ENCODE results near the gene OSTC.

Gene OSTC

DNA sequence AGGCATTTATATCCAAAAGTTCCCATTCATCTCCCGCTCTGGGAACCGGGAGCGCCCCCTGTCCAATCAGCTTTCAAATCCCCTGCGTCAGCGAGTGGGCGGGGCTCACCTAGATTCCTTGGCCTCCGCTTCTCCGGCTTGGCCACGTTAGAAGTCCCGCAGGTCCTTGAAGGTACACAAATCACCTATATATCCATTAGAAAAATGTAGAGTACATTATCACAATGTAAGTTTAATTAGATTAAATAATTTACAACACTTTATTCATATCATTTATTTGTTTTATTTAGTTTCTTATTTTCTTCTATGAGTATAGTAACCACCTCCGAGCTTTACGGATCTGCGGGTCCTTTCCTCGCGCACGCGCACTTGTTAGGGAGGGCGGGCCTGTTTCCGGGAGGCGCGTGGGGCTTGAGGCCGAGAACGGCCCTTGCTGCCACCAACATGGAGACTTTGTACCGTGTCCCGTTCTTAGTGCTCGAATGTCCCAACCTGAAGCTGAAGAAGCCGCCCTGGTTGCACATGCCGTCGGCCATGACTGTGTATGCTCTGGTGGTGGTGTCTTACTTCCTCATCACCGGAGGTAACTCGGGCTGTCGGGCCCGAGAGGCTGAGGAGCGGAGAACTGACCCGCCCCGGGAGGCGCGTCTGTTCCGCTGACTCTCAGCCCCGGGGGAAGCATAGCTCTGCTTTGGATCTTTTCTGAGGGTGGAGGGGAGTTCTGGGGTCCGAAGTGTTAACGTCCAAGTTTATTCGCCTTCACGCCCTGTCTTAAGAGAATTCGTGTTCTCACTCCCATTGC lies at the start of gene OSTC:
Gene OSTC (plus strand): TSS at position 388 of the 802 bp plus-strand sequence. CDS start 57 bp downstream, at position 445.
- FAIRE-seq (no peak), DNase-seq (ENCODE audit: insufficient read length, low spot score) (peak; percentile 82)

DNA sequence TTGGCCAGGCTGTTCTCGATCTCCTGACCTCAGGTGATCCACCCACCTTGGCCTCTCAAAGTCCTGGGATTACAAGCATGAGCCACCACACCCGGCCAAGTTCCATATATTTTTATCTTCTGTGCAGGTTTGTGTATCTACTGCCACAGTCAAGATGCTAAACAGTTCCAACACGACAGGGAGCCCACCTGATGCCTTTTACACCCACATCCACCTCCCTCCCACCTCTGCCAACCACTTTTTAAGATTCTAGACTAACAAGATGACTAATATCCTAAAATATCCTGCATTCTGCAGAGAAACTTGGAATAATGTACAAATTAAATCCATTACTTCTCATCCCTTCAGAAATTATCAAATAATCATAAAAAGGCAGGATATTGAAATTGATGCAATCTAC lies 49.3 kb upstream of the OSTC start:
- FAIRE-seq (no peak), DNase-seq (ENCODE audit: insufficient read length, low spot score) (no peak)

DNA sequence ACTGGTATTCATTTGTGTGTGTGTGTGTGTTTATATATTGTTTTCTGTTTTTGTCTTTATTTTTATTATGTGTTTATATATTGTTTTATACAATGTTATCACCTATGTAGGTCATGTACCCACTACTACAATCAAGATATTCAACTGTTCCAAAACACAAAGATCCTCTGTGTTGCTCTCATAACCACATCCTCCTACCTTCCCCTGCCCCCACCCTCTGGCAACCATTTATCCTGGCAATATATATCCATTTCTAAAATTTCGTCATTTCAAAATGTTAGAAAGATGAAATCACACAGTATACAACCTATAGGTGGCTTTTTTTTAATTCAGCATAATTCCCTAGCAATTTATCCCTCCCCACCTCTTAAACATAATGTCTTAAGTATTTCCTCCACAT lies 48.9 kb upstream of the OSTC start:
- DNase-seq (ENCODE audit: insufficient read length, low spot score): no peak
- FAIRE-seq: no peak

DNA sequence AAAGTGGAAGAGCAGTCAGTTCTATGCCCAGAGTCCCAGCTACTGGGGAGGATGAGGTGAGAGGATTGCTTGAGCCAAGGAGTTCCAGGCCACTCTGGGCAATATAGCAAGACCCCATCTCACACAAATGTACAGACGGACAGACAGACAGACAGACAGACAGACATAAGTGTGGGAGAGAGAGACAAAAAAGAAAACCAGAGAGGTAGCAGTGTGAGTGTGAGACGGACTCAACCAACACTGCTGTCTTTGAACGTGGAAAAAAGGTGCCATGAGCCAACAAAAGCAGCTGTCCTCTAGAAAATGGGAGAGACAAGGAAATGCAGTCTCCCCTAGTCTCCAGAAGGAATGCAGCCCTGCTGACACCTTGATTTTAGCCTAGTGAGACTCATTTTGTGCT lies 48.2 kb upstream of the OSTC start:
- FAIRE-seq: no peak
- no peak for DNase-seq (ENCODE audit: insufficient read length, low spot score)

DNA sequence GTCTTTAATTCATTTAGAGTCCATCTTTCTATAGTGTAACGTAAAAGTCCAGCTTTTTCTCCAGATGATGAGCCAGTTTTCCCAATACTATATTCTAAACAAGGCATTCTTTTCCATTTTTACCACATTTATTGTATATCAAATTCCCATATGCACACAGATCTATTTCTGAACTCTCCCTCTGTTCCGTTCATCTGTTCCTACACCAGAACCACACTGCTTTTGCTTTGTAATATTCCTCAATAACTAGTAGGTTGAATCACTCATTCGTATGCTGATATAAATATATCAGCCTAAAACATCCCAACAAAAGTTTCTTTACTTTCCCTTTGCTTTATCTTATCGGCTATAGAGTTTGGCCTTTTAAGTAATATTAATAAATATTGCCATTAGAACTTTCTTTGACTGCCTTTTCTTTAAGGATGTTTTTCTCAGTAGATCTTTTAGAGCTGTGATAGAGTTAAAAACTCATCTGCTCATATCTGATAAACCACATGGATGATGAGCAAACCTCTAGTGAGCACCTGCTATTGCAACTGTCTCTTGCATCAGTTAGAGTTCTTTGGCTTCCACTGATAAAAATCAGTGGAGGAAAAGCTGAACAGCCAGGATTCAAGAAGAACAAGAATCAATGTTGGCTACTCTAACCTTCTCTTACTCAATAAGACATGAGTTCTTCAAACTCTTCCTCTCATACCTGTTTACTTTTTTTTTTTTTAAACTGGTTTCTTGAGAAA lies 43.2 kb upstream of the OSTC start:
- DNase-seq (ENCODE audit: insufficient read length, low spot score) (no peak), FAIRE-seq (no peak)

DNA sequence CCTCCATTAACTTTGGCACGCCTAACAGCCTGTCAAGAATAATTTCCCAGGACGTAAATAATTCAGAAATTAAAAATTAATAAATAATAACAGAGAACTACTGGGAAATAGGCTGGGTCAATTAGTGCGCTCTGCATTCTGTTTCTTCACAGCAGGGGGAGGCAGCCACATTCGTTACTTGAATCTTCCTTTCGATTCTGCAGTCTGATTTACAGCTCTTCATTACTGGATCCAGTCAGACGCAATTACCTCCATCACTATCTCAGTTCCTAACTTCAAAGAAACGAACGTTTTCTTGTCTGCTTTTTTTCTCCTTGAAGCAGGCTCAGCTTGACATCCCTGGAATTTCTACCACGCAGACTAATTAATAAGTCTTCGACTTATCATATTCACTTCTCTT lies 39.0 kb upstream of the OSTC start:
- DNase-seq (ENCODE audit: insufficient read length, low spot score): no peak
- FAIRE-seq: no peak

DNA sequence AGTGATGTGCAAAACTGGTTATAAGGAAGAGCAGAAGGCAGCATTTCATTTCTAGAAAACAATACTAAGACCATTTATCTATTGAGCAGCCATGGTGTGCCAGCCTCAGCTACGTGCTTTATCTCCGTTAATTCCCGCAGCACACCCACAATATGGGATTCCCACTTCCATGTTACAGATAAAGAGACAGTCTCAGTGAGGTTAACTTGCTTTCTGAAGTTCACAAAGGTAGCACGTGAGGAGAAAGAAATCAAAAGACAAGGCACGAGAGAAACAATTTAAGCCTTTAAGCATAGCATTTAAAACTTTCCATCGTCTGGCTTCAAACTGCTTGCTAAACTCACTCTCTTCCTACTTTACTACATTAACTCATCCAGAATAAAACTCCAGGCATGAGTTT lies 38.0 kb upstream of the OSTC start:
- FAIRE-seq: no peak
- no peak for DNase-seq (ENCODE audit: insufficient read length, low spot score)

DNA sequence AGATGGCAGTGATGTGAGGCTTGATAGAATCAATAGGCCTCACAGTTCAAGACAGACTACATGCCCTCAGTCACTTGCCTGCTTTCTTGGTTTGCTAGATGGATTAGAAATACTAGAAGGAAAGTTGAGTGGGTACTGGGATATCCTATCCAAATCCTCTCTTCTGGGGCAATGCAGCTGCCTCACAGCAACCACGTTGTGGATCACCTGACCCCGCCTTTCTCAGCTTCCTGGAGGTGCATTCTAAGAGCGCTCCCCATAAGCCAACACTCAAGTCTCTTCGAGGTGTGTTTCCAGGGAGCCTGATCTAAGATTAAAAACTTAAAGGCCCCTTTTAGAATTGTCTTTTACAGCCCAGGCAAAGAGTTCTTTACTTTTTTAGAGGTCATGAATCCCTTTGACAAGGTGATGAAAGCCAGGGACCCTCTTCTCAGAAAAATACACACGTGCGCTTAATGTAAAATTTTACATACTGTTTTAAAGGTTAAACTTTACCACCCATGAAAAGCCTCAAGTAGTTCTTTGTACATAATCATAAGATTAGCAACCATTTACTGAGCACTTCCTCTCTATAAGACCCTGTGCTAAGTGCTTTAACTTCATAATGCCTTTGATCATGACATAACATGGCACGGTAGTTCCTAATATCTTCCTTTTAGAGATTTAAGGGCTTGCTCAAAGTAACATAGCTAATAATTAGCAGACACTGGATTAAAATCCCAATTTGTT lies 30.9 kb upstream of the OSTC start:
- DNase-seq (ENCODE audit: insufficient read length, low spot score) (no peak), FAIRE-seq (no peak)

DNA sequence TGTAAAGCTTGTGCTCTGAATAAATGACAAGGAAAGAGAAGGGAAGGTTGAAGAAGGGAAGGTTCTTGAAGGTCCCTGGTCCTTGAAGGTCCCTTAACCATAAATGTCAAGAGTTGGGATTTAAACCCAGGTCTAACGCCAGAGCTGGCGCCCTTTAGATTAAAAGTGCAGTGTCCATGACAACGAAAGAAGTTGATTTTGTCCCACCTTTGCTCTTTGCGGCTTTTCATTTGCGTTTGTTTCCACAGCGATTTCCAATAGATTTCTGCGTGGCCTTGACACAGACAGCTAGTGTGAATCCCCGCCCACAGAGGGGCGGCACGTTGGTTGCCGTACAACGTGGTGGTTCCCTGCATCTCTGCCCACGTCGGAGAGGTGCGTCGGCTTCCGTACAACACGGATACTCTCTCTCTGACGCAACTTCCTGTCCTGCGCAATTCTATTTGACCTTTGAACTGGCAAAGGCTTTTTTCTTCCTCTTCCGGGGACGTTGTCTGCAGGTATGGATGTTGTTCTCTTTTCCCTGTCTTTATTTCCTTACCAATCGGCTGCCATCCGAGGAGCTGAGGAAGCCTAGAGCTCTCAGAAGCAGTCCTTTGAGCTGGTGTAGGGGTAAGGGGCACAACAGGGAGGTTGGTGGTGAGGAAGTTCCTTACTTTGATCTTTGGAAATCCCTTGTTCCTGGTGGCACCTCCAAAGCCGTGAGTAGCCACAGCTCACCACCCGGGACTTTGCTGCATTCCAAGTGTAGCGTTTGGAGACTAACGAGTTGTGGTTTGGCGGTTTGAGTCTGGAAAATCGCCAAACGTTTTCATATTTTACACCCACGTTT lies 30.1 kb upstream of the OSTC start, which contains the start of gene RPL34:
Gene RPL34 (plus strand): TSS at position 476 of the 832 bp plus-strand sequence. CDS start 1,384 bp downstream, outside the sequence.
- DNase-seq (ENCODE audit: insufficient read length, low spot score) (peak; percentile 72), FAIRE-seq (peak; percentile 20)

DNA sequence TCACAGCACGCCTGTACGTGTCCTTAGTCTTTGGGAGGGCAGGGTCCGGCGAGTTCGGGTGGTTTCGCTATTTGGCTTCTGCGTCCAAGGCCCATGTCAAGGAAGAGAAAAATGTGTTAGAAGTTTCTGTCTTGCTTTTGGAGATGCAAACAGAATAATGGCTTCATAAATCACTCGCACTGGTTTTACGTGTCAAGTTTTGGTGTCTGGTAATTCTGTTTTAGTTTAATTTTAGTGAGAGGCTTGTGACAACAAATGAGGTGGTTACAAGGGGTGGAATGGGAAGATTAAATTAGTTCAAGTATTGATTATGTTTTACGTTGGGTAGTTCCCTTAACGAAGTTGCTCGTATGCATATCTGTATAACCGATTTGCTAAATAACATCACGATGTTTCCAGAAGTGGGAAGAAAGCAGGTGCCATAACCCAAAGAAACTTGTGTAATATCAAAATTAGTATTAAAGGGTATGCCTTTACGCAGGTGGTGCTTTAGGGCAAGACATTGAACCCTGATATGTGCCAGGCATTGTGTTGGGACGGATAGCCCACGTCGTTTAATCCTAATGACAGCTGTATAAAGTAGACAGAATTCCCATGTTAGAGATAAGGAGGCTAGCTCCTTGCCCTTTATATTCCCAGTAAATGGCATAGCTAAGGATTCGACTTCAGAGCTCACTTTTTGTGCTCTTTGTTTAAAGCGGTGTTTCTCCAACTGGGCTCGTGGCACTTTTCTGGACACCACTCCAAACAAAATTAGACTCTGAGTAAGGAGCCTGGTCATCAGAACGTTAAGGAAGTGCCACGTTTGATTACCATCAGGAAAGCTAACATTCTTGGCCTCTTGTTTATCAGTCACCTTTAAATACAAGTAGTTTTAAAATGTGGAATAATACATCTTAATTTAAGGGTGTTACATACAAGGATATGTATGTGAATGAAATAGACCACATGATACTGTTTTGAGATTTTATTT lies 29.2 kb upstream of the OSTC start:
- DNase-seq (ENCODE audit: insufficient read length, low spot score) (no peak), FAIRE-seq (no peak)

DNA sequence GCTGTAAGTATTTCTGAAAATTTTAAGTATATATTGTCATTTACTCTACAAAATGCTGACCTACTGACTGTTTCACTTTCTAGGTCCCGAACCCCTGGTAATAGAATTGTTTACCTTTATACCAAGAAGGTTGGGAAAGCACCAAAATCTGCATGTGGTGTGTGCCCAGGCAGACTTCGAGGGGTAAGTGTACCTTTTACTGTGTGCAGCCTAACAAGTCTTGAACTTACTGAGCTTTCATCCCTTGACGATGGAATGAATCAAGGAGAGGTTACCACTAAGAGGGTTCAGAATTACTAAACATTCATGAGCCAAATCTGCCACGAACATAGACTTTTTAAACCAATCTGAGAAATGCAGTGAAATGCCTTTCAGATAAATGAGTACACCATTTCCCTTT lies 28.4 kb upstream of the OSTC start:
- no peak for FAIRE-seq
- no peak for DNase-seq (ENCODE audit: insufficient read length, low spot score)

DNA sequence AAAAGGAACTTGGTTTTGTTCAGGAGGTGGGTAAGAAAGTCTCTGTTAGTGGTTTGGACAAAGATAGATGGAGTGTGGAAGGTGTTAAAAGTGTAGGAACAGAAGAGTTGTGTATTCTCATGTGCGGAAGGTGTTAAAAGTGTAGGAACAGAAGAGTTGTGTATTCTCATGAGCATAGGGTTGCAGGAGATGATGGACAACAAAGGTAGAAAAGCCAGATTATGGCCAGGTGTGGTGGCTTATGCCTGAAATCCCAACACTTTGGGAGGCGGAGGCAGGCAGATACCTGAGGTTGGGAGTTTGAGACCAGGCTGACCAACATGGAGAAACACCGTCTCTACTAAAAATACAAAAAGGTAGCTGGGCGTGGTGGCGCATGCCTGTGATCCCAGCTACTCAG lies 27.6 kb upstream of the OSTC start:
- no peak for FAIRE-seq

DNA sequence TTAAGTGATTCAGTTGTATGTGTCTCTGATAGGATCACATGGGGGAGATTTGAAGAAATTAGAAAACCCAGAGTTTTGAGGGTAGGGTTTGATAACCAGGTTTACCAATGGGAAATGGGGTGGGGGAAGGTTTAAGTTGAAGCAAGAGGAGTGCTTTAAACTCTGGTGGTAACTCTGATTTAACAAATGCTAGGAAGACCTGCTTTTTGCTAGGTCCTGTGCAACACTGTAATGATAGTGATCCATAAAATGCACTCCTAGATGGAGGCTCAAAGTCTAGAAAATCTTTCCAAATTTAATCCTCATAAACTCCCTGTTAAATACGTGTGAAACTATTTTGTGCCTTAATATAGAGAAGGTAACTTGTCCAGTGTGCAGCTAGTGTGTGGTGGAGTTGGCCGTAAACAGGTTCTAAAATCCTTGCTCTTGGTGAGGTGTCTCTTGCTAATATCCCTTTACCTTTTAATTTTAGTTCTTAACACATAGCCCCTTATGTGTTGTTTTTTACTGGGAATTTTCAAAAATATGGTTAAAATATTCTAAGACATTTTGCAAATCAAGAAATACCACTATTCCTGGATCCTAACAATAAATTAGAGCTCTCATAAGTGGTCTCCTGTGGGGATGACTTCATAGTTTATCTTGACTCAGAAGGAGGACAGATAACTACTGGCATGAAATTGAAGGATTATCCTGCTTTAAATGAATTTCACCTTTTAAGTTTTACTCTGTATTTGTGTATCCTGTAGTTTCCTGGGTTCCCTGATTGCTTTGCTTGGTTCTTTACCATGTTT lies 25.9 kb upstream of the OSTC start:
- DNase-seq (ENCODE audit: insufficient read length, low spot score): no peak
- FAIRE-seq: no peak

More for the DNA sequence above, 27.6 kb upstream of the OSTC start:
- DNase-seq (ENCODE audit: insufficient read length, low spot score): no peak

DNA sequence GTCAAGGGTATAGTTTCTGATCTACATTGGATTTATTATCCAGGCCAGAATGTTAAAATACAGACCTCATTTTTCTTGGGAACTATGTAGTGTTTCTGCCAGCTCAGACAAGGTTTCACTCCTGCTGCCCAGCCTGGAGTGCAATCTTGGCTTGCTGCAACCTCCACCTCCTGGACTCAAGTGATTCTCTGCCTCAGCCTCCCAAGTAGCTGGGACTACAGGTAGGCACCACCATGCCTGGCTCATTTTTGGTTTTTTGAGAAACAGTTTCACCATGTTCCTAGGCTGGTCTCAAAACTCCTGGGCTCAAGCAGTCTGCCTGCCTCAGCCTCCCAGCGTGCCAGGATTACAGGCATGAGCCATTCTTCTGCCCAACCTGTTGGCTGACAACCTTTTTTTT lies 24.3 kb upstream of the OSTC start:
- DNase-seq (ENCODE audit: insufficient read length, low spot score): no peak
- no peak for FAIRE-seq

DNA sequence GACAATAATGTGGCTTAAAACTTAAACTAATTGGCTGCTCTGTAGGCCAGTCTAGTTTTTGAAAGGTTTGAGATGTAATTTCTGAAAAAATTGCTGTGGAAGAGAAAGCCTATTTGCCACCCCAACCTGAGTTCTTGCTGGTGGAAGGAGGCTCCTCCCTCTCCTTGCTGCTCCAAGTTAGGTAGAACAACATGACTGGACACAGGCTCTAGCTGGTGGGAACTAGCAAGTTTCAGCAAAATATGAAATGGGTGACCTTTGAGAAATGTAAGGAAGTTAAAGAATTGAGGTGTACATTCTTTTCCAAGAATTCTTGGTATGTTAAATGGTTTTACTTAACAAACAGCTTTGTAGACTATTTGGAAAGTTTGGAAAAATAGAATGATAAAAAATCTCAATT lies 22.0 kb upstream of the OSTC start:
- FAIRE-seq: no peak
- no peak for DNase-seq (ENCODE audit: insufficient read length, low spot score)

DNA sequence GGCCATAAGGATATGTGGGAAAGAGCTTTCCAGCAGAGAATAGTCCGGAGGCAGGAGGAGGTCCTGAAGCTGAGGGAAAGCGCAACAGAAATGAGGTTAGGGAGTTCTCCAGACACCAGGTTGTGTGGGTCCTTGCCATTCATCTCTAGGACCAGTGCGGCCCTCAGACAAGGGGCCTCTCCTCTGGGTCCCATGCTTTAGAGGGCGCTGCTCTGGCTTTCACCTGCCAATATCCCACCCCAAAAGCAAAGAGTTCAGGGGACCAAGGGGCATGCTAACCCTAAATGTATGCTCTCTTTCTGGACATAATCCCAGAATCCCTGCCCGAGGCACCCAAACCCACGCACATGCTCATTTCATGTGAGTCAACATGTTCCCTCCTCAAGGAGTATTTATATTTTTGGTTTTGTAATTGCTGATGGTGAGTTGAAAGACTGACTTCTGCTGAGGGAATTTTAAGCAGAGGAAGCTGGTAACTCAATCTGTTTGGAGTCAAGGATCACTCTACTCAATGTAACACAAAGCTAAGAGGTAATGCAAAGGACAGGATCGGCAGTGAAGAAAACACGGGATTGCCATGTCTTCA lies 15.2 kb upstream of the OSTC start:
- DNase-seq (ENCODE audit: insufficient read length, low spot score) (no peak), FAIRE-seq (no peak)

DNA sequence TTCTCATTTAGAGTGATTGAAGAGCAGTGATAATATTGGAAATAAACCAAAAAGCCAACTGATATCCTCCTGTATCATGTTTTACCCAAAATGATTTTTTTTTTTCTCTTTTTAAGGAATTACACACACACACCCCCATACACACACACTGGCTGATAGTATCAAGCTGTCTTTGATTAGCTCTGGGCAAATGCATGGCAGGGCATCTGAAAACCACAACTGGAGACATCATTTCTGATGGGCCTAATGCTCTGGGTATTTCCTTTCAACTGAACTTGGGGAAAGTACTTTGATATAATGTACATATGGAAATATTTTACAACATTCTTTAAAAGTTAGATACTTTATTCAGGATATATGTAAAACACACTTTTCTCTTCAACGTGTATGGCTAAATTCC lies 14.2 kb upstream of the OSTC start:
- DNase-seq (ENCODE audit: insufficient read length, low spot score) (no peak), FAIRE-seq (no peak)

DNA sequence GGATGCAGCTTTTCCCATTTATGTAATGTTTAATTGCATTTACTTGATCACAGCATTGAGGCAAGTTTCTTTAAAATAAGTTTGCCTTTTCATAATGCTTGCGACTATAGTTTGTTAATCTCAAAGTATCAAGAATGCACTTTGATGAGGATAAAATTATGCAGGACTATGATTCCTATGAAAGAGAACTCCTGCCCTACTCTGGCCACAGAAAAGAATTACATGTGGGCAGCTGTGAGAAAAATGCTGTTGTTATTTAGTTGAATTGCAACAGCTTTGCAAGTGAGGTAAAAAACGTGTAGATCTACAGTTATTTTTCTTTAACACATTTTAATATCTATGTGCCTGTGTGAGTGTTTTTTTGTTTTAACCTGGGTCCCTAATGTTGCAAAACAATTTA lies 12.5 kb upstream of the OSTC start:
- FAIRE-seq (no peak), DNase-seq (ENCODE audit: insufficient read length, low spot score) (no peak)
